HG02759 (cell line): ENCODE measurements around the gene SLC17A7.
"Not testable (repeated sequence)": the region's sequence is repeated elsewhere in the genome, so short reads cannot be mapped to it uniquely, and the experiment has no call there.

Experiments
- ATAC-seq: cut with Tn5 transposase; IDR thresholded peaks from one replicate; pipeline ENCODE4 v1.9.1; 2021; ENCODE audit warnings: mild to moderate bottlenecking, moderate library complexity; ENCODE audit not compliant: unreplicated experiment

The SLC17A7 gene

DNA sequence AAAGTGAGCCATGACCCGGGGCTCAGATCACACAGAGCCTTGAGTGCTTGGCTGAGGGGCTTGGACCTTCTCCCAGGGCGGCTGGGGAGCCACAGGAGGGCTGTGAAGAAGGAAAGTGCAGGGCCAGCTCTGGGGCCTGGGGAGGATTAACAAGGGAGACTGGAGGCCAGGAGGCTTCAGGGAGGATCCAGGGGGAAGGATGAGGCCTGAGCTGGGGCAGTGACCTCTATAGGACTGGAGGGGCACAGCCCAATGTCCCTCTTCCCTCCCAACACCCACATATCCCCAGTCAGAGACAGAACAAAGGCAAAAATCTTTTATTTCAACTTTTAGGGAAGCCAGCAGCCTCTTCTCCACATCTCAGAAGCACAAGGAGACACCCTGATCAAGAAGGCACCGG lies 4.7 kb upstream of the SLC17A7 start:
- ATAC-seq: no peak

DNA sequence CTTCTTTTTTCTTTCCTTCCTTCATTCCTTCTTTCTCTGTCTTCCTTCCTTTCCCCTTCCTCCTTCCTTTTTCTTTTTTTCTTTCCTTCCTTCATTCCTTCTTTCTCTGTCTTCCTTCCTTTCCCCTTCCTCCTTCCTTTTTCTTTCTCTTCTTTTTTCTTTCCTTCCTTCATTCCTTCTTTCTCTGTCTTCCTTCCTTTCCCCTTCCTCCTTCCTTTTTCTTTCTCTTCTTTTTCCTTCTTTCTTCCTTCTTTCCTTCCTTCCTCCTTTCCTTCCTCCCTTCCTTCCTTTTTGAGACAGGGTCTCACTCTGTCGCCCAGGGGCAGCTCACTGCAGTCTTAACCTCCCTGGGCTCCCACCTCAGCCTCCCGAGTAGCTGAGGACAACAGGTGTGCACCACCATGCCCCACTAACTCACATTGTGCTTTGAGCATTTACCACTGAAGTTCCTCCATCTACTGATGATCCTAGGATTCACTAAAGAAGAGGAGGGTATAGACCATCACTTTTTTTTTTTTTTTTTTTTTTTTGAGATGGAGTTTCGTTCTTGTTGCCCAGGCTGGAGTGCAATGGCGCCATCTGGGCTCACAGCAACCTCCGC lies 2.9 kb upstream of the SLC17A7 start:
- not testable (repeated sequence) for ATAC-seq

DNA sequence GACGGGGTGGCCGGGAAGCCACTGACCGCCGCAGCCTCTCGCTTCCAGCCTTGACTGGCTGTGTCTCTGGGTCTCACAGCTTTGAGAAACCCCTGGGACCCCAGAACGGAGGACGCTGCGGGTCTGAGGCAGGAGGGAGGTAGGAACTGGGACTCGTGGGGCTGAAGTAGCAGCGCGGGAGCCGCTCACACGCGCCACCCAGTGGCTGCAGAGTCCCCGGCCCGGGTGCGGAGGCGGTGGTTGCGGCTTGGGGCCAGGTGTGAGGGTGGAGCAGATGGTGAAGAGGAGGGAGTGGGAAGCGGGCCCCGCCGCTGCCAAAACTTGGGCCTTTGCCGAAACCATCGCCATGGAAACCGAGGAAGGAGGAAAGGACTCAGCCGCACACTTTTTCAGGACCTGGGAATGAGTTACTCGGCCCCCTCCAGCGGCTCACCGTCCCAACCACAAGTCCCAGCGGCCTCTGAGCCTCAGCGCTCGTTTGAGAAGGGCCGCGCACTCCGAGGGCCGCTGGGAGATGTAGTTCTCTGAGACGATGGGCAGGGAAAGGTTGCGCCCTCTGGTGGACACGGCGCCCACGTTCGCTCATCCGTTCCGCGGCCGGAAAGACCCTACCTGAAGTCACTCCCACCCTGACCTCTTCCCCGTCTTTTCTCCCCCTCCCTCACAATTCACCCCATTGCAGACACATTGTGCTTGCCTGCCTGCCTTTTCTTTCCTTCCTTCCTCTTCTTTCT lies 2.2 kb upstream of the SLC17A7 start:
- ATAC-seq: peak; percentile 83

DNA sequence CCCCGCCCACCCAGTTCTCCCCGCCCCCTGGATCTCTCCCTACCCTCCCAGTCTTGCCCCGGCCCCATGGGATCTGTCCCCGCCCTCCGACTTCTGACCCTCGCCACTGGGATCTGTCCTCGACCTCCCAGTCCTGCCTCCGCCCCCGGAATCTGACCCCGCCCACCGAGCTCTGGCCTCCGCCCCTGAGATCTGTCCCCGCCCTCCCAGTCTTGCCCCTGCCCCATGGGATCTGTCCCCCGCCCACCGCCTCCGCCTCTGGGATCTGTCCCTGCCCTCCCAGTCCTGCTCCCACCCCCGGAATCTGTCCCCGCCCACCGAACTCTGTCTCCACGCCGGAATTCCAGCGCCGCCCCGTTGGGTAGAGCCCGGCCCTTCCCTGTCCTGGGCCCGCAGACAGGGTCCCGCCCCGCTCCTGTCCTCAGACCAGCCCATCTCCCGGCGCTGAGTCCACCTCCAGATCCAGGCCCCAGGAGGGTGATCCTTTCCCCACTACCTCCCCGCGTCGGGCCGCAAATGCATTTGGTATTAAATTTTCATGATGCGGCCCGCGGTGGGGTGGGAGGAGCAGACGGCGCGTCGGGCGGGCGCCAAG lies 1.5 kb upstream of the SLC17A7 start:
- ATAC-seq: peak; percentile 19

DNA sequence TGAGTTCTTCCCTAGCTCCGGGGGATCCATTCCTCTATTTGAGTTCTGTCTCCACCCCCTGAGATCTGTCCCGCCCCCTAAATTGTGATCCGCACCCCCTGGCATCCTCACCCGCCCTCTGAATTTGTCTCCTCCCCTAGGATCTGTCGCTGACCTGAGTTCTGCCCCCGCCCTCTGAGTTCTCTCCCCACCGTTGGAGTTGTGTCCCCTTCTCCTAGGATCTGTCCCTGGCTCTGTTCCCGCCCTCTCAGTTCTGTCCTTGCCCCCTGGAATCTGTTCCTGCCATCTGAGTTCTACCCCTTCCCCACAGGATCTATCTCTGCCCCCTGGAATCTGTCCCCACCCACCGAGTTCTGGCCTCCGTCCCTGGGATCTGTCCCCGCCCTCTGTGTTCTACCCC lies 1.0 kb upstream of the SLC17A7 start:
- no peak for ATAC-seq

DNA sequence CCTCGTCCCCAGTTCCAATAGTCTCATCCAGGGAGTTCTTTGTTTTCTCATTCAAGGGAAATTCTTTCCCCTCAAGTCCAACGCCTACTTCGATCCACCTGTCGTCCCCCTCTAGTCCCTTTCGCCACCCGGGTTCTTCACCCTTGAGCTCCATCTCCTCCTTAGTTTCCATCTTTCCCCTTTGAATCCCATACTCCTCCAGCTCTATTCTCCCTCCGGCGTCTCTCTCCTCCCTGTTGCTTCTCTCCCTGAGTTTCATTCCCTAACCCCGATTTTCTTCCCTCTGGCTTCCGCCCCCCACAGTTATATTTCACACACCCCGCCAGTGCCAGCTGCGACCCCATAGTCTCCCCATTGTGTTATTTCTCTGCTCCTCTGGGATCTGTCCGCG lies 628 bp upstream of the SLC17A7 start:
- no peak for ATAC-seq

DNA sequence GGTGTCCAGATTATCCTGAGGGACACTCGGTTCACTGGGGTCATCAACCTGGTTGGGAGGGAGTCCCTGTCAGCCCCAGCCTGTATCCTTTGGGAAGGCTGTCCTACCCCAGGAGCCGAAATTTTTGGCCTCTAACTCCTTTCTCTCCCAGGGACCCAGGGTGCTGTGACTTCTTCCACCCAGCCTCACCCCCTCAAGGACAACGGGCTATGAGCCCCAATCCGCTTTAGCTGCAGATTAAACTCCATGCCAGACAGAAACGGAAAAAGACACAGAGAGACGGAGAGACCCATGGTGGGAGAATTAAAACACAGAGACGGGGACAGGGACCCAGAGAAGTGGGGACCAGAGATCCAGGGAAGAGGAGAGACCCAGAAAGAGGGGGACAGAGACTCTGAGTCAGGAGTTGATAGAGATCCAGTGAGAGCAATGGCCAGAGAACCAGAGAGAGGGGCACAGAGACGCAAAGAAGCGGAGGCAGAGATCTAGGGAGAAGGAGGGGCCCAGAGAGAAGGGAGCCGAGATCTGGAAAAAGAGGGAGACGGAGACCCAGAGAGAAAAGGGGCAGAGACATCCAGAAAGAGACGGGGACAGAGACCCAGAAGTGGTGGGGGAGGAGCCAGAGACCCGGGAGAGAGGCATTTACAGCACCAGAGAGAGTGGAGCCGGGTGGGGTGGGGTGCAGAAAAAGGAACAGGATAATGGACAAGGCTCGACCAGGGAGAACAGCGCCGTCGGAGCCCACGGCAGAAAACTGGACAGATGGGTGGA lies 703 bp downstream of the SLC17A7 start:
- ATAC-seq: no peak

DNA sequence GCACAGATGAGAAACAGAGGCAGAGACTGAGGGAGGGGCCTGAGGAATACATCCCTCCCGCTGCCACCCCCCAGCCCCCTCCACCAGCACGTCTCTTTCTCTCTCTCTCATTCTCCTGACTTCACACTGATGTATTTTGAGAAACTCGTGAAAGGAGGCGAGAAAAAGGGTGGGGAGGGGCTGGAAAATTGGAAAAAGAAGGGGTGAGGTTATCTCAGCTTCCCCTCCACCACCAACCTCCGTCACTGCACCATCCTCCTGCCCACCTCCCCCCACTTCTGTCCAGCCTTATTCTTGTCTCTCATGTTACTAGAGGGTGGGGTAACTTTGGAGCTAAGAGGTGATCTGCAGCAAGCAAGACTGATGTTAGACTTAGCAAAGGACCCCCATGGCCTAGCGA lies 1.5 kb downstream of the SLC17A7 start:
- ATAC-seq: no peak

DNA sequence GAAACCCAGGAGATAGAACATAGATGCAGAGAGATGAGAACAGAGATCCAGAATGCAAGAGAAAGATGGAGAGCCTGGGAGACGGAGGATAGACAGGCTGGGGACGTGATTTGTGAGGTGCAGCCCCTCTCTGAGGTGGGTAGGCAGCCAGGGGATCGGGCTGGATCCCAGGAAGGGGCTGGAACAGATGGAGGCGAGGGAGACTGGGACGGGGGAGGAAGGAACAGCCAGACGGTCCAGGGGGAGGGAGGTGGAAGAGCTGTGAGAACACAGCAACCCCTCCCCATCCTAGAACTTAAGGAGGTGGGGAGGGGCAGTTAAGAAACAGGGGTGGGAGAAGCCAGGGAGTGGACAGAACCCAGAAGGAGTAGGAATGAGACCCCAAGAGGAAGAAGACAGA lies 3.1 kb downstream of the SLC17A7 start:
- no peak for ATAC-seq

DNA sequence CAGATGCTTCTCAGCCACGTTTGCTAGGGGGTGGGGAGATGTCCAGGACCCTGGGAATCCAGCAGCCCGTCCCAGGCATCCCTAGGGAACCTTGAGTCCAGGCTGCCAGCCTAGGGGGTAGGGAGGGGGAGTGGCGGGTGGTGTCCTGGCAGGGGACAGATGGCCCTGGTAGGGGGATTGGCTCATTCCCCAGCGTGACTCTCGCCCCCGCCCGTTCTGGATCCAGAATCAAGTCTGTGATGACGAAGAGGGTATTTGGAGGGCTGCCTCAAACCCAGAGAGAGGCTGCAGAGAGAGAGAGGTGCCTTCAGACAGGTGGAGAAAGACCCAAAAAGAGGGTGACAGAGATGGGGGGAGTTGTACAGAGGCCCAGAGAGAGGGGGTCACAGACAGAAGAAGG lies 4.1 kb downstream of the SLC17A7 start:
- no peak for ATAC-seq

DNA sequence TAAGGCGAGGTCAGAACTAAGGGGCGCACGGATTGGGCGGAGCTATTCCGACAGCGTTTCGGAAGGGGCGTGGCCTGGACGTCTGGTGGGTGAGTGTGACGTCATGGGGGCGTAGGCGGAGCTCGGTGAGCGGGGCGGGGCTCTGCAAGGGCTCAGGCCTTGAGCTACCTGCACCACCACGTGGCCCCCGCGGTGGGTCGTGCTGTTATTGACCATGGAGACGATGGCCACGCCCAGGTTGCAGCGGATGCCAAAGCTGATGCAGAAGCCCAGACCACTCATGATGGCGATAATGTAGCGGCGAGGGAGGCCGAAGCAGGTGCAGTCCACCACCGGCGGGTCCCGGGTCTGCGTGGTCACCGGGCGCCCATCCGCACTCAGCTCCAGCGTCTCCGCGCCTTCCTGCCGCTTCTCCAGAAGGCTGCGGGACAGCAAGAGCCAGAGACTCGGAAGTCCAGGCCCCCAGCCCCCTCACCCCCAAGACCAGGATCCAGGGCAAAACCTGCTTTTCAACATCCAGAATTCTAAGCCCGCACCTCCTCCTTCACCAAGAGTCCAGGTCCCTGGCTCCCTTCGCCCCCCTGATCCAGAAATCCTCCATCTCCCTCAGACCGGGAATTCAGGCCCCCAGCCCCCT lies 4.8 kb downstream of the SLC17A7 start:
- ATAC-seq: no peak

DNA sequence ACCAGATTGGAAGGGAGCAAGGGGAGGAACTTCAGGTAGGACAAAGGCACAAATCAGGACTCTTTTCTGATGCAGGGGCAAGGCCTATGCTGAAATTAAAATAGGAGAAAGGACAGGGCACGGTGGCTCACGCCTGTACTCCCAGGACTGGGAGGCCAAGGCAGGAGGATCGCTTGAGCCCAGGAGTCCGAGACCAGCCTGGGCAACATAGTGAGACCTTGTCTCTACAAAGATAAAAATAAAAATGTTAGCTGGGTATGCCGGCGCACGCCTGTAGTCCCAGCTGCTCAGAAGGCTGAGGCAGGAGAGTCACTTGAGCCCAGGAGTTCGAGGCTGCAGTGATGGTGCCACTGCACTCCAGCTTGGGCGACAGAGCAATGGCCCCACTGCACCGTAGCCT lies 5.7 kb downstream of the SLC17A7 start:
- ATAC-seq: no peak

DNA sequence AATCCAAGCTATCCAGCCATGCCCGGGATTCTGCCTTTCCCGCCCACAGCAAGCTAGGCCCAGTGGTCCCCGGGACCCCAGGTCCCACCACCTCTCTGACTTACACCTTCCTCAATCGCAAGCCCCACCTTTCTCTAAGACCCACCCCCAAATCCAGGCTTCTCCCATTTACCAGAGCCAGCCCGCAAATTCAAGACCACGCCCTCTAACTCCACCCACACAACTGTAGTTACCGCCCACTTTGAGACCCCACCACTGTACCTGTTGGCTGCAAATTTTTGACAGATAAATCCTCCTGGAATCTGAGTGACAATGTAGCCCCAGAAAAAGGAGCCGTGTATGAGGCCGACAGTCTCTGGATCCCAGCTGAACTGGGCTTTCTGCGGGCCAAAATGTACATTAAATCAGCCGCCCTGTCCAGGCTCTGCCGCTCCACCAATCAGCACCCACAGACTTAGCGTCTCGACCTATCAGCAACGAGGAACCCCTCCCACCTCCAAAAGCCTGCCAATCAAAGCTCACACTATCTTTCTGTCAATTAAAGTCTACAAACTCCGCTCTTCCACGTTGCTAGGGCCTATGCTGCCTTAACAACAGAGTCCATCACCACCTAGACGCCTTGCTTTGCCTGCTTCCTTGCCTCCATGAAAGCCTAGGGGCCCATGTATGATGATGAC lies 6.3 kb downstream of the SLC17A7 start:
- ATAC-seq: no peak

DNA sequence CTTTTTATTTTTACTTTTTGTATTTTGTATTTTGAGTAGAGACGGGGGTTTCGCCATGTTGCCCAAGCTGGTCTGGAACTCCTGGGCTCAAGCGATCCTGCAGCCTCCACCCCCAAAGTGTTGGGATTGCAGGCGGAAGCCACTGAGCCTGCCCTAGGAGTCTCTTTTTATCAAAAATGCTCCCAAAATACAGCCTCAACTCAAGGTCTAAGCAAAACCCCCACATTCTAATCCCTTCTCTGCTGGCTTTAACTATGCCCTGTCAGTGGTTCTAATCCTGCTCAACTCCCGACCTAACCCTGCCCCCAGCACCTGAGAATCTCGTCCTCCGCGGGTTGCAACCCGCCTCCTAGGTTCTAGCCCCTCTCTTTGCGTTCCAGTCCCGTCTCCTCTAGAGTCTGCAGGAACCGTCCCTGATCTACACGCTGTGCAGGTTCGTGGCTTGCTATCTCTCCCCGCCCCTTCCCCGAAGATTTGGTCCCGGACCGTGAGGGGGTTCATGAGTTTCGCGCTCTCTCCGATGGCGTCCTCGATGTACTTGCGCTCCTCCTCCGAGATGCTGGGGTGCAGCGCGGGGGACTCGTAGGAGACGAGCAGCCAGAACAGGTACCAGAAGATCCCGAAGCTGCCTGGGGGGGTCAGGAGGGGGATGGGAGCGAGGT lies 8.0 kb downstream of the SLC17A7 start:
- ATAC-seq: no peak

DNA sequence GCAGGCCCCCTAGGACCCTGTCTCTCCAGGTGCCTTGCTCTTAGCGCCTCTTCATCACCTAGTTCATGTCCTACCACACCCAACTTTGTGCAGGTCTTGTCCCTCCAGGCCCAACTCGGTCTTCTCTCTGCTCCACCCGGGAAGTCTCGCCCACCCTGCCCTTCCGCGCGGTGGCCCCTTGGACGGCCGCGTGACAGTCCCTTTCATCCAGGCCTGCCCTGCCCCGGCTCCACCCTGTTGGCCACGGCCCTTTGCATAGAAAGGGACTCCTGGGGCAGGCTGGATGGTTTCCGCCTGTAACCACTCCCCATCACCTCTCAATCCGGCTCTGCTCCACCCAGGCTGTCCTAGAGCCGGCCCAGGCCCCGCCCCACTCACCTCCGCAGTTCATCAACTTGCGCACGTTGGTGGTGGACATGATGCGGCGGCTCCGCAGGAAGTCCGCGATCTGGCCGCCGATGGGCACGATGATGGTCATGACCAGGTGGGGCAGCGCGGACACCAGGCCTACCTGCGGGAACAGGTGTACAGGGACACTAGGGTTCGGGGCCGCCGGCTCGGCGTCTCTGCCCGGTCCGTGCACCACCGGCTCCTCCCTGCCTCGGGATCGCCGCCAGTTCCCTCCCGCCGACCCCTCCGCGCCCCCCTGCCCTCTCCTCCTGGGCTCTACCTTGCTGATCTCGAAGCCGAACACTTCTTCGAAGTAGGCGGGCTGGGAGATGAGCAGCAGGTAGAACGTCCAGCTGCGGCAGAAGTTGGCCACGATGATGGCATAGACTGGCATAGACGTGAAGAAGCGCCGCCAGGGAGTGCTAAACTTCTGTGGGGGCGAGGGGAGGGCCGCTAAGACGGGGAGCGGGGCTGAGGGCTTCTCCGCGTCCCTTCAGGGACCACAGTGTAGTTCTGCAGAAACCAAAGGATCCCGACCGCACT lies 8.9 kb downstream of the SLC17A7 start:
- no peak for ATAC-seq

DNA sequence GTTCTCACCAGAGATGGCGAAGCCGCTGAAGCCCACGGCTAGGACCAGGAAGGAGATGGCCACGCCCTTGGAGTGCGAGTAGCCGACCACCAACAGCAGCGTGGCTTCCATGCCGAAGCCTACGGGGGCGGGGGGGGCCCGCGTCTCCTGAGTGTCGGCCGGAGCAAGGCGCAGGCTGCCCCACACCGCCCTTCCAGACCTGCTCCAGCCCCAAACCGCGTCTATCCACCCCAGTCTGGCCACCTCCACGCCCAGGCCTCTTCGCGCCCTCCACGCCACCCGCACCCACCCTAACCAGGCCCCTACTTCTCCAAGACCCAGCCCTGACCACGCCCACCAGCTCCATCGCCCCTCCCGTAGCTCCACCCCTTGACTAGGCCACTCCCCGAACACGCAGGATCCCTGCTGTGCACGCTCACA lies 10.0 kb downstream of the SLC17A7 start:
- no peak for ATAC-seq

DNA sequence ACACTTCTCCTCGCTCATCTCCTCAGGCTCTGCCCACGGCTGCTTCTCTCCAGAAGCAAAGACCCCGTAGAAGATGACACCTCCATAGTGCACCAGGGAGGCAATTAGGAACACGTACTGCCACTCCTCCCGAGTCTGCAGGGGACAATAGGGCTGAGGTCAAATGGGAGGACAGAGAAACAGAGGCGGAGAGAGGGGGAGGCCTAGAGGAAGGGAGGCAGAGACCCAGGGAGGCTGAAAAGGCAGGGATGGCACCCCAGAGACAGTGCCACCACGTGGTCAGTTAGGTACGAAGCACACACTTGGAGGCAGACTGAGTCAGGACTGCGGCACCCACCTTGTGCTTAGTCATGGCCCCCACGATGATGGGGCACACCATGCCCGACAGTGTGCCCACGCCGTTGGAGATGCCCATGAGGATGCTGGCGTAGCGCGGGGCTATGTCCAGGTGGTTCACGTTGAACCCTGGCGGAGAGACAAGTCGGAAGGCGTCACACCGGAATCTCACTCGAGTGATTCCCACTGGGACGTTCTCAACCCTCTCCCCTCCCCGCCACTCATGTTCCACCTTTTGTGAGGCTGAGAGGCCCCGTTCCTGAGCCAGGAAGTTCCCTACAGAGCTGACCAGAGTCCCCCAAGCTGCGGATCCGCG lies 10.5 kb downstream of the SLC17A7 start:
- ATAC-seq: no peak

DNA sequence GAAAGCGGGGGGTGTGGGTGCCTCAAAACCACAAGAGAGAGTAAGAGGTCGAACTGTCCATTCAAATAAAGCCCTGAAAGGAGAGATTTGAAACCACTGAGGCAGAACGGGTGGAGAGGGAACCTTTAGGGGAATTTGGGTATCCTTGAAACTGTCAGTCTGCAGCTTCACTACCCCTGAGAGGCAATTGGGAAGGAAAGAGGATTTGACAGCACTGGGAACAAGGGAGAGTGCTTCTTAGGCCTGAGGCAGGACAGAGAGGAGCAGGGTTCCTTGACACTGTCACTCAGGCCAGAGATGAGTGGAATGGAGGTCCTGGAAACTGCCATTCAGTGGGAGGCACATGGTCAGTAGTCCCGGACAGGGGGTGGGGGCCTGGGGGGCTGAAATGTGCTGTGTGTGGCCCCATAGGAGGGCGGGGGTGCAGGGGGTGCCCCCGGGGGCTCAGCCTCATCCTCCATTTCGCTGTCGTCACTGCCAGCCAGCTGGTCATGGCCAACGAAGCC lies 11.1 kb downstream of the SLC17A7 start:
- no peak for ATAC-seq
